Measurements from ENCODE around the gene GALNTL6.

The GALNTL6 gene

DNA sequence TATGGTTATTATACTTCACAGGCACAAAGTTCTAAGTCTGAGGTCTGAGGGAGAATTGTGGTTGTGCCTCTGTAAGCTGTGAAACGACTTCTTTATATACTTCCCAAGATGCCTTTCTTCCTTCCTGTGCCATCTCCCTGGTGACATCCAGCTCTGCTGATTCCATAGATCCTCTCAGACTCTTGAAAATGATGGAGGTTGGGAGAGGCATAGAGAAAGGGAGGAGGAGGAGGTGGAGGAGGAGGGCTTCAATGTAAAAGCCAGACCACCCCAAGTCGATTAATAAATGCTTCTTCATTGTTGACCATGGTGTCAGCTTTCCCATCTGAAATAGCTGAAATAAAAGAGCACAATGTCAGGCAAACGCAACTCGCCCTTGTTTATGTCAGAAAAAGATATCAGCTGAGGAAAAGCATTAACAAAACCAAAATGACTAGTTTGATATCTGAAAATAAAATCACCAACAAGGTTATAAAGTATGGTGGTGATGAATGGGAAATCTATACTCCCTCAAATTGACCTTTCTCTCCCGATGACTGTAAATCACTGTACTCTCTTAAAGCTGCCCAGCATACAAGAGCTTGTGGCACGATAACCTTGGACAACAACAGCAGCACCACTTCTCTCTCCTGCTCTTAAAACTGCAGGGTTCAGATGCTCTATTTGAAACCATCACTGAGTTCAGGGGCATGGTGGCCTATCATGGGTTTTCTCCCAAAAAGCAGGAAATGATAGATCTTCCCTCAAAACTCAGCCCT, 1125.0 kb downstream of the GALNTL6 start:
- no peak overlapping the region for H3K4me3 ChIP-seq (ENCODE audit: low read depth, low read length)
- TF ChIP-seq CTCF (IDR thresholded peaks at IDR 0.05; ENCODE audit: borderline replicate concordance, insufficient read depth, low read depth, low read length), result no peak

DNA sequence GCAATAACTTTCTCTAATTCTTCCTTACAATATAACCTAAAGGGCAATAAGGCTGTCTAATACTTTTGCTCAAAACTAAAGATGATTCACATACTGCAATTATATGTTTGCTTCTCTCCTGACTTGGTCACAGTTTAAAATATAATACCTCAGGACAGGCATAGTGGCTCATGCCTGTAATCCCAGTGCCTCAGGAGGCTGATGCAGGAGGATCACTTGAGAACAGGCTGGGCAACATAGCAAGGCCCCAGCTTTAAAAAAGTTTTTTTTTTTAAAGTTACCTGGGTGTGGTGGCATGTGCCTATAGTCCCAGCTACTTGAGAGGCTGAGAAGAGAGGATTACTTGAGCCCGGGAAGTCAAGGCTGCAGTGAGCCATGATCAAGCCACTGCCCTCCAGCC, 1125.7 kb downstream of the GALNTL6 start:
- no peak for TF ChIP-seq CTCF (IDR thresholded peaks at IDR 0.05; ENCODE audit: borderline replicate concordance, insufficient read depth, low read depth, low read length)

GRCh38 chr4:172942840-172943239, 1129.6 kb downstream of the GALNTL6 start:
- TF ChIP-seq CTCF (IDR thresholded peaks at IDR 0.05; ENCODE audit: borderline replicate concordance, insufficient read depth, low read depth, low read length), result no peak
- no peak overlapping the region for H3K4me3 ChIP-seq (ENCODE audit: low read depth, low read length)

More for the DNA sequence above, 1125.7 kb downstream of the GALNTL6 start:
- H3K4me3 ChIP-seq (ENCODE audit: low read depth, low read length), result no peak overlapping the region

DNA sequence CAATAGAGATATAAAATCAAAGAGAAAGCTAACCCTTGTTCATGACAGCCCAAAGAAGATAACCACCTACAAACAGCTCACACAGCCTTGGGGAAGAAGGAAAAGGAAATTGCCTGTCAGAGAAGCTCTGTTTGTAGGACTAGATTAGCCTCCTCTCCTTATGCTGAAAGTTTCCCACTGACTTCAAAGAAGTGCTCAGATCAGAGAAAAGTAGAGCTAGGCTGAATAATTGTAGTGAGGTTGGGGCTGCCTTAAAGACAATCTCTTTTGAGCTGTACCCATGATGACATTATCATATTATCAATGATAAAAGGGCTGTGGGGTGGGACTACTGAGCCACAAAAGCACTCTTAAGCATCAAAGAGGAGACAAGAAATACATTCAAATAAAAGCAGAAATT, 1132.4 kb downstream of the GALNTL6 start:
- no peak for TF ChIP-seq CTCF (IDR thresholded peaks at IDR 0.05; ENCODE audit: borderline replicate concordance, insufficient read depth, low read depth, low read length)
- no peak overlapping the region for H3K4me3 ChIP-seq (ENCODE audit: low read depth, low read length)

DNA sequence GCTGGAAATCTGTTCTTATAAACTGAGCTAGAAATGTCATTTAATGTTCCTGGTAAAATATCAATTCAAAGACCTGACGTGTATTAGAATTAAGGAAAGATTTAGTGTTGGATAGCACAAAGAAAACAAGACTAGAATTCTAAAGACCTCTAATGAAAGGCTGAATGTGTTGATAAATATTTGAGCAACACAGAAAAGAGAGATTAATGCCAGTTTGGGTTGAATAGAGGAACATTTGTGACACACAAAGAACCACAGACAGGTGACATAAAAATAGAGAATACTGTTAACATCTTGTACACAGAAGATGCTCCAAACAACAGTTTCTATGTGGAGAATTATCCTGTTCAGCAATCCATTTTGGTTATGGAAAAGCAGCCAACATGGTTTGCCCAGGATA, 1133.3 kb downstream of the GALNTL6 start:
- no peak for TF ChIP-seq CTCF (IDR thresholded peaks at IDR 0.05; ENCODE audit: borderline replicate concordance, insufficient read depth, low read depth, low read length)

GRCh38 chr4:172947594-172947993, 1134.4 kb downstream of the GALNTL6 start:
- TF ChIP-seq CTCF (IDR thresholded peaks at IDR 0.05; ENCODE audit: borderline replicate concordance, insufficient read depth, low read depth, low read length), result no peak

More for the DNA sequence above, 1133.3 kb downstream of the GALNTL6 start:
- no peak overlapping the region for H3K4me3 ChIP-seq (ENCODE audit: low read depth, low read length)

DNA sequence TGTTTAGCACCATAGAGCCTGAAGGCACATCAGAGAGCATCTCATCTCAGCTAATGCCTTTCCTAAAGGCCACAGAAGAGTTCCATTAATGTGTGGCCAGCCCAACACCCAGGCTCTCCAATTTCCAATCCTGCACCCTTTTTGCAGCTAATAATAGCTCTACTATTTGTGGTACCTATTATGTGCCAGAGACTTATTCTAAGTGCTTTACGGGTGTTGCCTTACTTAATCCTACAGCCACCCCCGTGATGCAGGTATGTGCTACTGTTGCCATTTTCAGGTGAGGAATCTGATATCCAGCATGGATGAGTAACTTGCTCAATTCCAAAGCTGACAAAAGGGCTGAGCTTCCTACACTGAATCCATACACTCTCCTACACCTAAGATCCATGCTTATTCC, 1137.8 kb downstream of the GALNTL6 start:
- no peak for TF ChIP-seq CTCF (IDR thresholded peaks at IDR 0.05; ENCODE audit: borderline replicate concordance, insufficient read depth, low read depth, low read length)
- H3K4me3 ChIP-seq (ENCODE audit: low read depth, low read length), result no peak overlapping the region

More at GRCh38 chr4:172947594-172947993, 1134.4 kb downstream of the GALNTL6 start:
- no peak overlapping the region for H3K4me3 ChIP-seq (ENCODE audit: low read depth, low read length)
